Endothelial cell of umbilical vein (primary cell): ENCODE measurements around the gene PRRT1B. TPM values are rescaled to one million over a fixed set of nuclear protein-coding genes. Genes with fewer than 3 reads are reported as not detected.

Experiments used
- BruUV-seq: library from RNA; stranded (reverse); fragments of 400-500 nt; replicated peaks from 2 replicates; lab custom pipeline; 2021; lab: Mats Ljungman, UMichigan
- CTCF ChIA-PET: fragments of 300-600, 350-600 bp; sonication (Branson Sonifier 250); formaldehyde crosslinking; loops from one replicate; lab custom pipeline; 2021; ENCODE audit warnings: antibody characterized with exemption, inconsistent platforms; lab: Charles Lee
- POLR2A ChIA-PET: fragments of 300-600, 350-600 bp; sonication (Branson Sonifier 250); formaldehyde crosslinking; loops from one replicate; lab custom pipeline; 2021; ENCODE audit warnings: antibody characterized with exemption, inconsistent platforms; lab: Charles Lee
- DNase-seq: peaks from one replicate; pipeline ENCODE4 v3.0.0-alpha.2; 2011; ENCODE audit warnings: low read depth, low spot score
- FAIRE-seq: peaks from 2 replicates; lab custom pipeline; 2011; peaks lifted over from hg19 to GRCh38; lab: Jason Lieb, UNC
- H2AFZ ChIP-seq: 2 replicates; pipeline ENCODE4 v1.6.0; 2012; ENCODE audit warnings: low read depth, low read length, control low read depth, inconsistent platforms
- H3K27ac ChIP-seq: 2 replicates; pipeline ENCODE4 v1.5.1; 2011; ENCODE audit warnings: low read depth, mild to moderate bottlenecking, control low read depth, low read length, moderate library complexity; ENCODE audit not compliant: insufficient read depth
- H3K27me3 ChIP-seq, 2 experiments: 2 replicates each; pipeline versions ENCODE4 v1.6.0 to v1.6.1; 2011; ENCODE audit warnings: low read length in 2 of 2, mixed read lengths in 1 of 2; ENCODE audit not compliant: control insufficient read depth in 2 of 2, insufficient read depth in 2 of 2
- H3K36me3 ChIP-seq, 2 experiments: 2 replicates in 1 of 2; 3 replicates in 1 of 2; pipeline ENCODE4 v1.5.1; 2011; ENCODE audit warnings: low read length in 2 of 2, mild to moderate bottlenecking in 1 of 2, moderate library complexity in 1 of 2; ENCODE audit not compliant: control insufficient read depth in 2 of 2, insufficient read depth in 2 of 2; ENCODE audit errors: extremely low read depth in 1 of 2
- H3K4me1 ChIP-seq: 3 replicates; pipeline ENCODE4 v1.5.1; 2011; ENCODE audit warnings: mild to moderate bottlenecking, low read length; ENCODE audit not compliant: control insufficient read depth, insufficient read depth; ENCODE audit errors: extremely low read depth
- H3K4me2 ChIP-seq: 2 replicates; pipeline ENCODE4 v1.6.1; 2011; ENCODE audit warnings: low read length, control low read depth, mixed read lengths; ENCODE audit not compliant: insufficient read depth
- H3K4me3 ChIP-seq, 3 experiments: fragments of 200-600 bp in 1 of 3; sonication (generic), shearing (Covaris generic) in 1 of 3; replicated peaks in 1 of 3; 2 replicates each; pipeline ENCODE4 v1.5.1; 2011 to 2016; ENCODE audit warnings: control low read depth in 3 of 3, low read length in 3 of 3, mild to moderate bottlenecking in 2 of 3, inconsistent platforms in 1 of 3, low read depth in 1 of 3, moderate library complexity in 1 of 3; ENCODE audit not compliant: insufficient read depth in 1 of 3
- H3K79me2 ChIP-seq: 2 replicates; pipeline ENCODE4 v1.6.0; 2012; ENCODE audit warnings: low read length, inconsistent platforms; ENCODE audit not compliant: control insufficient read depth, insufficient read depth
- H3K9ac ChIP-seq: replicated peaks from 2 replicates; pipeline ENCODE3; 2011; ENCODE audit warnings: low read length, control low read depth; ENCODE audit not compliant: insufficient read depth; ENCODE audit errors: extremely low read depth
- H3K9me1 ChIP-seq: replicated peaks from 3 replicates; pipeline ENCODE4 v1.6.0; 2011; ENCODE audit warnings: mild to moderate bottlenecking, low read length; ENCODE audit not compliant: control insufficient read depth, insufficient read depth; ENCODE audit errors: extremely low read depth
- H3K9me3 ChIP-seq: replicated peaks from 2 replicates; pipeline ENCODE4 v1.5.1; 2012; ENCODE audit warnings: low read length, inconsistent platforms; ENCODE audit not compliant: control insufficient read depth, insufficient read depth
- H4K20me1 ChIP-seq: replicated peaks from 2 replicates; pipeline ENCODE3; 2011; ENCODE audit warnings: mild to moderate bottlenecking, low read length; ENCODE audit not compliant: control insufficient read depth, insufficient read depth; ENCODE audit errors: extremely low read depth
- CTCF ChIP-seq, 2 donors: IDR thresholded peaks; 1 replicate in 1 of 2; 2 replicates in 1 of 2; pipeline ENCODE4 v1.5.1; 2011; ENCODE audit warnings: low read length in 2 of 2, mild to moderate bottlenecking in 2 of 2, moderate library complexity in 2 of 2, control low read depth in 1 of 2, inconsistent platforms in 1 of 2, low read depth in 1 of 2; ENCODE audit not compliant: insufficient read depth in 1 of 2; ENCODE audit errors: extremely low read depth in 1 of 2
- EZH2 ChIP-seq: IDR thresholded peaks from 2 replicates; pipeline ENCODE4 v1.6.1; 2012; ENCODE audit warnings: borderline replicate concordance, low read depth, mild to moderate bottlenecking, moderate library complexity, low read length, inconsistent platforms; ENCODE audit not compliant: severe bottlenecking
- GATA2 ChIP-seq: IDR thresholded peaks from 2 replicates; pipeline ENCODE4 v1.7.0; 2011; ENCODE audit warnings: low read depth, mild to moderate bottlenecking, moderate library complexity, mixed read lengths, low read length; ENCODE audit not compliant: insufficient read length, insufficient read depth
- JUN ChIP-seq: IDR thresholded peaks from 2 replicates; pipeline ENCODE4 v1.6.1; 2011; ENCODE audit warnings: borderline replicate concordance, low read depth; ENCODE audit not compliant: insufficient read length, insufficient read depth
- MYC ChIP-seq: IDR thresholded peaks from one replicate; pipeline ENCODE4 v1.6.1; 2011; ENCODE audit warnings: mild to moderate bottlenecking, low read depth, low read length
- POLR2A ChIP-seq: IDR thresholded peaks from 2 replicates; pipeline ENCODE4 v1.6.1; 2012; ENCODE audit warnings: low read depth, mild to moderate bottlenecking, control low read depth, low read length
- POLR2AphosphoS5 ChIP-seq: IDR thresholded peaks from 2 replicates; pipeline ENCODE4 v1.6.1; 2012; ENCODE audit warnings: low read depth, mild to moderate bottlenecking, control low read depth, low read length, moderate library complexity; ENCODE audit not compliant: insufficient read depth
- dilution Hi-C: fragments of 300-500 bp; cut with MboI; formaldehyde crosslinking; loops from one replicate; pipeline ENCODE4 v1.15.0; 2019; ENCODE audit warnings: low sequenced_read_pairs; ENCODE audit not compliant: extremely low pct_ligation_motif_present
- intact Hi-C: fragments of 100-400 bp; cut with micrococcal nuclease; formaldehyde crosslinking; loops from one replicate; pipeline ENCODE4 v1.10.0; 2022
- polyA plus RNA-seq, 4 experiments: library from polyadenylated mRNA; depleted of rRNA in 3 of 4; stranded (reverse) in 3 of 4; unstranded in 1 of 4; fragments of >200 nt; gene quantifications; 2 replicates each; pipeline versions ENCODE4 v1.2.1 to v1.2.3, GENCODE V29; 2011 to 2012; ENCODE audit warnings: missing spikeins in 1 of 4
- total RNA-seq: library from RNA; stranded (reverse); gene quantifications from 2 replicates; pipeline ENCODE4 v1.2.3, GENCODE V29; 2021

The PRRT1B gene
- total and polyA plus RNA-seq, 2 donors (not counting 3 experiments of a cell fraction or from before 2014, with no cell fraction given), result not detected

GRCh38 chr9:131529597-131530545 lies 15.5 kb upstream of the PRRT1B start:
- H3K79me2 ChIP-seq, result peaks cover 4% of the 10 kb centered on the region
- FAIRE-seq (no peak), DNase-seq (no peak)
- TF ChIP-seq GATA2 (no peak), POLR2AphosphoS5 (no peak), POLR2A (no peak), JUN (no peak), MYC (no peak), CTCF (IDR thresholded peaks at IDR 0.05; ENCODE audit: extremely low read depth in 1 of 2, insufficient read depth in 1 of 2, low read depth in 1 of 2, low read length in 2 of 2) (no peak), EZH2 (no peak)
- peaks cover 5 to 27% of the 10 kb centered on the region in 2 experiments for H3K36me3 ChIP-seq
- intact Hi-C loops, result loop anchor here (2.0 to 10.0 kb wide), 3 partner anchors 27 to 179 kb away; partner anchors contain the start of gene POMT1
- peak overlapping the region; percentile 8 for H2AFZ ChIP-seq
- POLR2A ChIA-PET, result no interaction called here
- no peak overlapping the region for H3K27ac ChIP-seq
- H3K9me1 ChIP-seq, result no peaks in the 10 kb centered on the region
- H3K9me3 ChIP-seq, result no peaks in the 10 kb centered on the region
- peak overlapping the region; percentile 35 for H3K4me2 ChIP-seq
- CTCF ChIA-PET, result no interaction called here
- H3K9ac ChIP-seq, result peak overlapping the region; percentile 49
- no peaks in the 10 kb centered on the region for H3K27me3 ChIP-seq
- BruUV-seq, result TSS peak; percentile 10
- peak overlapping the region; percentile 40 to 73 (median 57) for H3K4me3 ChIP-seq
- H4K20me1 ChIP-seq, result no peaks in the 10 kb centered on the region
- H3K4me1 ChIP-seq, result peaks cover 4% of the 10 kb centered on the region
- dilution Hi-C loops, result no loop called here
